GM19193 (cell line): ENCODE data around the gene F2RL1.

Experiments used
- POLR2A ChIP-seq: IDR thresholded peaks from 4 replicates; pipeline ENCODE4 v1.6.1; 2011; ENCODE audit not compliant: insufficient read depth, insufficient read length; ENCODE audit errors: extremely low read depth

Gene F2RL1, protein sequence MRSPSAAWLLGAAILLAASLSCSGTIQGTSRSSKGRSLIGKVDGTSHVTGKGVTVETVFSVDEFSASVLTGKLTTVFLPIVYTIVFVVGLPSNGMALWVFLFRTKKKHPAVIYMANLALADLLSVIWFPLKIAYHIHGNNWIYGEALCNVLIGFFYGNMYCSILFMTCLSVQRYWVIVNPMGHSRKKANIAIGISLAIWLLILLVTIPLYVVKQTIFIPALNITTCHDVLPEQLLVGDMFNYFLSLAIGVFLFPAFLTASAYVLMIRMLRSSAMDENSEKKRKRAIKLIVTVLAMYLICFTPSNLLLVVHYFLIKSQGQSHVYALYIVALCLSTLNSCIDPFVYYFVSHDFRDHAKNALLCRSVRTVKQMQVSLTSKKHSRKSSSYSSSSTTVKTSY

DNA sequence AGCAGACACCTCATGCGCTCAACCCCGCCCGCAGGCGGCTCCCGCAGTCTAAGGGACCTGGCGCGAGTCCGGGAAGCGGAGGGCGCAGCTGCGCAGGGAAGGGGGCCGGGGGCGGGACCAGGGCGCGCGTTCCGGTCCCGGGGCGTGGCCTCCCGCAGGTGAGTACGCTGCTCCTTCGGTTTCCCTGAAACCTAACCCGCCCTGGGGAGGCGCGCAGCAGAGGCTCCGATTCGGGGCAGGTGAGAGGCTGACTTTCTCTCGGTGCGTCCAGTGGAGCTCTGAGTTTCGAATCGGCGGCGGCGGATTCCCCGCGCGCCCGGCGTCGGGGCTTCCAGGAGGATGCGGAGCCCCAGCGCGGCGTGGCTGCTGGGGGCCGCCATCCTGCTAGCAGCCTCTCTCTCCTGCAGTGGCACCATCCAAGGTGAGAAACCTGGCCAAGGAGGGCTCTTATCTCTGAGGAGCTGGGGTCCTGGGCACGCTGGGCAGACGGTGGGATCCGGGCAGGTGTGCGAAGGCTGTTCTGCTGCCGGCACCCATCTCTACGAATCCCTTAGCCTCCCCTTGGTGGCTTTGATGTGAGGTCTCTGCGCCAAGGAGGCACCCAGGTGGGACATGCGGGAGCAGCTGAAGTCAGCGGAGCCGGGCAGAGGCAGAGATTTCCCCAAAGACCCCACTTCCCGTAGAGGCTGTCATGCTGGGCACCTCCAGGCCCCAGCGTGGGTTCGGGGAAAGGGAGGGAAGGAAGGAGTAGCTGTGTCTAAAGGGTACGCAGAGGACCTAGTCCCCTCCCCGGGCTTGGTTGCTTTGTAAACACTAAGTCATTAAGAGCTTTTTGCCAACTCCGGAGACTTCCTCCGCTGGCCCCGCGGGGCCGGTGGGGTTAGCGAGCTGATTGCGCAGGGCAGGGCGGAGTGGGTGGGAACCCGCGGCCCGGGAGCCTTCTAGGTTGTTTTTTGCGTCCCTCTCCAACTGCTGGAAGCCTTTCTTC, at the start of gene F2RL1:
TSS of gene F2RL1 (plus strand) at position 187 of the 988 bp plus-strand sequence. CDS start at position 340, 153 bp downstream.
- no peak for TF ChIP-seq POLR2A

GRCh38 chr5:76771705-76772405, 47.0 kb upstream of the F2RL1 start:
- TF ChIP-seq POLR2A, result no peak

DNA sequence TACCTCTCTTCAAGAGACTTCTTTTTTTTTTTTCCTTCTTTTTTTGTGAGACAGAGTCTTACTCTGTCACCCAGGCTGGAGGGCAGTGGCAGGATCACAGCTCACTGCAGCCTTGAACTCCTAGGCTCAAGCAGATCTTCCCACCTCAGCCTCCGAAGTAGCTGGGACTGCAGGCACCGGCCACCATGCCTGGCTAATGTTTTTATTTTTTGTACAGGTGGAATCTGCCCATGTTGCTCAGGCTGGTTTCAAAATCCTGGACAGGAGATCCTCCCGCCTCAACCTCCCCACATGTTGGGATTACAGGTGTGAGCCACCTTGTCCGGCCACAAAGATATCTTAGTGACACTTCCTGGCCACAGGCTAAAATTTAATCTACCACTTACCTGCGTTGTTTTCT, 42.9 kb upstream of the F2RL1 start:
- no peak for TF ChIP-seq POLR2A

GRCh38 chr5:76776391-76776790, 42.4 kb upstream of the F2RL1 start:
- no peak for TF ChIP-seq POLR2A

DNA sequence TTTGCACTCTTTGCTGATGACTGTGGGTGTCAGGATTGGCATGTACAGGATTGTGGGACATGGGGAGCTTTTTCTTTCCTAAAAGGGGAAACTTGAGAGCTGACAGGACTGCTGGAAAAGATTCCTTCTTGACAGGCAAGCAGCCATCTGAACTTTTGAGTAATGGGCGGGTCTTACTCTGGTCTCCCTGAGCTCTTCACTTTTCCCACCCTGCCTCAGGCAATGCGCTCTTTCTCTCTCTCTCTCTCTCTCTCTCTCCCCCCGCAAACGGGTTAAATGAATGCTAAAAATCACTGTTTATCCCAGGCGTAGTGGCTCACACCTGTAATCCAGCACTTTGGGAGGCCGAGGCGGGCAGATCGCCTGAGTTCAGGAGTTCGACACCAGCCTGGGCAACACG, 37.1 kb upstream of the F2RL1 start:
- no peak for TF ChIP-seq POLR2A

DNA sequence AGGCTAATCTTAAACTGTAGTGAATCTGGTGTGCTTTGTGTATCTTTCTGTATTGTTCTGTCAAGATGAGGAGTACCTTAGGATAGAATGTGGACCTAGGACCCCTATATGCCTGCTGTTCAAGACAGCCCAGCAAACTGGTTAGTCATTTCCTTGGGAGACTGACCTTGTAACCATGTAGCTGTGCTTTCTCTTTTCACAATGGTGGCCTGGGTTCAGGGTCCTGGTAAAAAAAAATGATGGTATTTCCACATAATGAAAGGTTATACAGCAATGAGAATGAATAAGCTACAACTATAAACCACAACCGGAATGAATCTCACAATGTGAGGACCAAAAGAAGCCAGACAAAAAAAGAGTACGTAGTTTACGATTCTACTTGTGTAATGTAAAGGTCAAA, 36.4 kb upstream of the F2RL1 start:
- TF ChIP-seq POLR2A, result no peak

DNA sequence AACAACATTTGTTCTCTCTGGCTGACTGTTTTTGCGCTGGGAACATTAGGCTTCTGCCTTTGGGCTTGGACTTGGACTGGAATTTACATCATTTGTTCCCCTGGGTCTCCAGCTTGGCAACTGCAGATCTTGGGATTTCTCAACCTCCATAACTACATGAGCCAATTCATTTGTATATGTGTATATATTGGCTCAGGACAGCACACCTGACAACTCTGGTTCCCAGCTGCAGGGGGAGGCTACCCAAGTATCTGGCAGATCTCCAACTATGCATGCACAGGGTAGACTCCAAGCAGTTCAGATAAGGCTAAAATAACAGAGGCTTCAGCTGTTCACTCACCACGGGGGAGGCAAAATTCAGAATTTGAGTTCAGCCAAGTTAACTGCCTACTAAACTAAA, 31.6 kb upstream of the F2RL1 start:
- TF ChIP-seq POLR2A, result no peak

DNA sequence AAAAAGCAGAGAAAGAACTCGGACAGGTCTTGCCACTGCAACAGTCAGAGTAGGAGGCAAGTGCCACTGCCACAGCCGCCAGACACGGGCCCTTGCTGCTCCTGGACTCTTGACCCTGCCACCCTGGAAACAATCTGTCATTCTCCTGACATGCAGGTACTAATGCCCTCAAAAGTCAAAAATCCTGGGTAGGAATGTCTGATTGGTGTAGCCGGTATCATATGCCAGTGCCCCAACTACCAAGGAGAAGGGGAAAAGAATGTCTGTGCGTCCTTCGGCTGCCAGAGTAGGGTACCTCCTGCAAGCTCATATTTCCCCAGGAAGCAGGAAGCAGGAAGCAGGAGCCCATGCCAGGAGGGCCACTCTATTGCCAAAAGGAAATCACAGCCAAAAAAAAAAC, 30.5 kb upstream of the F2RL1 start:
- TF ChIP-seq POLR2A, result no peak

- no peak for TF ChIP-seq POLR2A
These were observed 28.7 kb upstream of the F2RL1 start for GRCh38 chr5:76789991-76790581.

DNA sequence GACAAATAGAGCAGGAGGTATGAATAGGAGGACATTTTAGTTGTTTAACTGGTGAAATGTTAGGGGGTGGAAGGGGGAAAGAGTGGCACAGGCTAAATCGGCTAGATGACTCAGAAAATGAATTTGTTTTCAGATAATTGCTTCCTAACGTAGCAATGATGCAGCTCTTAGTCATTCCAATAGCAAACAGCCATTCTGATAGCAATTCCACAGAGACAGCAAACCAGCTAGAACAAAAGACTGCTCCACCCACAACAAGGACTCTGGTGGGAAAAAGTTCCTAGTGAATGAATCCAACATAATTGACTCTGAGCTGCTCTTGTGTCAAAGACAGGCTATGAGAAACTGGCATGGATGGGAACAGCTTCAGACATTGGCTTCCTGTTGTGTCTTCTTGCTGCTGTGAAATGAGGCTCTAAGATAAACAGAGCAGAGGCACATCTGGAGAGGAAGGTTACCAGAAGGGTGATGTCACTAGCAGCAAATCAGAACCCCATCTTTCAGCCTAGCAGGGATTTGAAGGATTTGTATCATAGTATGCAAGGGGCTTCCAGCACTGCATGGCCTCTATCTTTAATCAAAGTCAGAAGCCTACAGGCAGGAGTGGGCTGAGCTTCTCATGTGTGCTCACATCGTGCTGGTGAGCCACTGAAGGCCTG, 28.1 kb upstream of the F2RL1 start:
- no peak for TF ChIP-seq POLR2A

DNA sequence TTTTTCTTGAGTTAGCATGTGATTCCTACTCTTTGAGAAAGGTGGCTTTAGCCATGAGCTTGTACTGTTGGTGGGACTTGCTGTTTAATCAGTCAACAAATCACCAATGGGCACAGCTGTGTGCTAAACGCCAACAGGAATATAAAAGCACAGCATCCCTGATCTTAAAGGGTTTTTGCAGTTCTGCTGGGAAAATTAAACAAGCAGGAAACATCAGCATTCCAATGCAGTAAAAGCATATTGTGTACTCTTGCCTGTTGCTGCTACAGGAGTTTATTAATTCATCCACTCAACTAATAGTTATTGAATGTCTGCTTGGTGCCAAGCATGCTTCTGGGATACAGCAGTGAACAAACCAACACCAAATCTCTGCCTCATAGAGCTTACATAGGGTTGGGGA, 27.4 kb upstream of the F2RL1 start:
- TF ChIP-seq POLR2A, result no peak

DNA sequence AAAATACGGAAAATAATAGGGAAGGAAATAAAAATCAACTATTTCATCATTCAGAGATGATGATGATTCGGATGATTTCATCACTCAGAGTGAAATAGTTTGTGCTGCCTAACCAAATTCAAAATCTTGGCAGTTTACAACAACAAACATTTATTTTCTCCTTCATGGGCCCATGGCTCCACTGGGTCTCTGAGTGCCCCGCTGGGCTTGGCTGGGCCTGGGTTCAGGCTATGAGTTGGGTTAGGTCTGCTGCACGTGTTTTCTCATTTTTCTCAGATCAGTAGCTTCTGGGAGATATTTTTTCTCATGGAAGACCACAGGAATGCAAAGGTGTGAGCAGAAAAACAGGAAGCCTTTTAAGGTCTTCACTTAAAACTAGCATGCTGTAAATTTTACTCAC, 24.0 kb upstream of the F2RL1 start:
- TF ChIP-seq POLR2A, result no peak

DNA sequence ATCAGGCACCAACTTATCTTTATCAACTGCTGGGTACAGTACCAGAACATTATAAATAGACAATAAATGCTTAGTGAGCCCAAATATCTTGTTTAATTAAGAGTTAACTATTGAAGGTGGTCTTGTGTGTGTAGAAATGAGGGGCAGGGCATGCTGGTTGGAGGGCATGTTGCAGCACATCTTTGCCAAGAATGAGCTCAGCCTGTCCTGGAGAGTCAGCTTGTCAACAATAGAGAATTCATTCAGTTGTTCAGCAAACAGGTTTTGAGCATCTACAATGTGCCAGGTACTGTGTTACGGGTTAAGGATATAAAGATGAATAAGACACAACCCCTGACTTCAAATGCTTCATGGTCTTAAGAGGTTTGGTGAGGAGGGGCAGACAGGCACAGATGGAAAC, 19.2 kb upstream of the F2RL1 start:
- TF ChIP-seq POLR2A, result no peak

DNA sequence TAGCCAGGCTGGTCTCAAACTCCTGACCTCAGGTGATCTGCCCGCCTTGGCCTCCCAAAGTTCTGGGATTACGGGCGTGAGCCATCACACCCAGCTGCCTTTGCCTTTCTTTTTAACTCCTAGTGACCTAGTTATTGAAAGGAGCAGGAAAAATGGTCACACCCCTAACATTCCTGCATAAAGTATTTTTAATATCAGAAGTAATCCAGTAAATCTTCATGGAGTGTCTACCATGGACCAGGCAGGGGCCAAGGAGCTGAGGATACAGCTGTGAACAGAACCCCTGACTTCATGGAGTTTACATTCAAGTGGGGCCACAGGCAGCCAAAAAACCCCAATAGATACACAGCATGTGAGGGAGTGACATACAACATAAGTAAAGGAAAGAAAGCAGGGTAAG, 18.3 kb upstream of the F2RL1 start:
- TF ChIP-seq POLR2A, result no peak
